DMS 273 (cell line): ENCODE data around the gene SNRPD2.
A peak's percentile ranks its signal among the peaks of the same experiment; 100 is the strongest.

Source experiments
- DNase-seq: peaks from one replicate; lab custom pipeline; 2025; ENCODE audit not compliant: unreplicated experiment; lab: John Stamatoyannopoulos, UW

Gene SNRPD2

GRCh38 chr19:45659096-45659729, 32.5 kb downstream of the SNRPD2 start:
- no peak for DNase-seq

GRCh38 chr19:45657520-45658167, 34.1 kb downstream of the SNRPD2 start:
- peak; percentile 47 for DNase-seq

DNA sequence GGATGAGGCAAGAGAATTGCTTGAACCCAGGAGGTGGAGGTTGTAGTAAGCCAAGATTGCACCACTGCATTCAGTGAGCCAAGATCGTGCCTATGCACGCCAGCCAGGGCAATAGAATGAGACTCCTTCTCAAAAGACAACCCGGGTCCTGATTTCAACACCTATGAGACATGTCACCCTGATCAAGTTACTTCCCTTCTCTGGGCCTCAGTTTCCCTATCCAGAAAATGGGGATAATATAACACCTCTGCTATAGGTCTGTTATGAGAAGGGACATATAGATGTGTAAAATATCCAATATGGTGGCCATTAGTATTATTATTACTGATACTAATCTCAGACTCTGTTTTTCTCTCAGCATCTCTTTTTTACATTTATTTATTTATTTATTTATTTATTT, 36.7 kb downstream of the SNRPD2 start:
- no peak for DNase-seq

DNA sequence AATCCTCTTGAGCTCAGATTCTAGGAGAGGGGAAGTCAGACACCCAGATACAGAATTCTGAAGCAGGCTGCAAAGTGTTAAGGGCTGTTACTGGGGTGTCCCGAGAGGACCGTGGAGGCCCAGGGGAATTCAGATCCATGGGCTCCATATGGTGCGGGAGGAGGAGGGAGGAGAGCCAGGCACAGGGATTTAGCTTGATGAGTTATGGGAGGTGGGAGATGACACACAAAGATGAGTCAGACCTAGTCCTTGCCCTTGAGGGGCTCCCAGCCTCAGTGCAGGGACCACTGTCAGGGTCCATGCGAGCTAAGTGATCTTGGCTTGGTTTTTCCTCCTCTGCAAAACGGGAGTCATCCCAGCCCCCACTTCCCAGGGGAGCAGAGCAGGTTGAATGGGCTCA, 38.1 kb downstream of the SNRPD2 start:
- DNase-seq, result peak; percentile 76

GRCh38 chr19:45650722-45651121, 41.0 kb downstream of the SNRPD2 start:
- DNase-seq, result no peak

DNA sequence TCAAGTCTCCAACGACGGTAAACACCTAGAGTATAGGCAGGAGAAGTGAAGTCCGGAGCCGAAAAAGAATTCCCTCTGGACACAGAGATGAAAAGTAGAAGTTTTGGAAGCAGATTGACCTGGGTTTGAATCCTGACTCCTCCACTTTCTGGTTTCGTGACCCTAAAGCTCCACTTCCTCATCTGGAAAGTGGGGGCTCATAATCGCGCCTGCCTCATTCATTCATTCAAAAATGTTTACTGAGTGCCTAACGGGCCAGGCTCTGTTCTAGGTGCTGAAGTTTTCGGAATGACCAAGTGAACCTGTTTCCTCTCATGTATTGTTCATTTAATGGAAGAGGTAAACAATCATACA, 45.4 kb downstream of the SNRPD2 start:
- DNase-seq, result no peak

- peak; percentile 98 for DNase-seq
These were observed 46.0 kb downstream of the SNRPD2 start for GRCh38 chr19:45645631-45646344.

DNA sequence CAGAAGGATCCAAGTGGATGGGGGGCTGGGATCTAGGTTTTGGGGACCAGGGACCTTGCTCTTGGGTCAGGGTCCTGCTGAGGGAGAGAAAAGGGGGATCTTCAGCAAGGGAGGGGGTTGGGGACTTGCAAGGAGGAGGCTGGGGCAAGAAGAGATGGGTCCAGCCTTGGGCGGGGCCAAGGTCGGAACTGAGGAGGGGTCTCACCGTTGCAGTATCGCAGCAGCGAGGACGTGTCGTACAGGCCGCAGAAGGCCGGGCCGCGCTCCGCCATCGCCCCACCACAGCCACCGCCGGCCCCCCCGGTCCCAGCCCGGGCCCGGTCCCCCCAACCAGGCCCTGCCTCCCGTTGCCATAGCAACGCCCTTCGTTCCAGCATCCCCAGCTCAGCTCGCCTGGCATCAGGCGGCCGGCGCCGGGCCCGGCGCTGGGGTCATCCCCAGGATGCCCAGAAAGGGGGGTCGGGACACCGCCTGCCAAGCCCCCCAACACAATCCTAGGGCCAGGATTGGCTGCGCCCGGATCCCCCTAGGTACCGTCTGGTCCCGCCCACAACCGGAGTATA, 46.6 kb downstream of the SNRPD2 start:
- DNase-seq, result peak; percentile 92

- peak; percentile 76 for DNase-seq
These were observed 47.6 kb downstream of the SNRPD2 start for GRCh38 chr19:45643927-45644771.

GRCh38 chr19:45643024-45643926, 48.5 kb downstream of the SNRPD2 start:
- peak; percentile 93 for DNase-seq

GRCh38 chr19:45641274-45642105, 50.3 kb downstream of the SNRPD2 start:
- peak; percentile 85 for DNase-seq

GRCh38 chr19:45640849-45641273, 50.9 kb downstream of the SNRPD2 start:
- DNase-seq, result peak; percentile 58

DNA sequence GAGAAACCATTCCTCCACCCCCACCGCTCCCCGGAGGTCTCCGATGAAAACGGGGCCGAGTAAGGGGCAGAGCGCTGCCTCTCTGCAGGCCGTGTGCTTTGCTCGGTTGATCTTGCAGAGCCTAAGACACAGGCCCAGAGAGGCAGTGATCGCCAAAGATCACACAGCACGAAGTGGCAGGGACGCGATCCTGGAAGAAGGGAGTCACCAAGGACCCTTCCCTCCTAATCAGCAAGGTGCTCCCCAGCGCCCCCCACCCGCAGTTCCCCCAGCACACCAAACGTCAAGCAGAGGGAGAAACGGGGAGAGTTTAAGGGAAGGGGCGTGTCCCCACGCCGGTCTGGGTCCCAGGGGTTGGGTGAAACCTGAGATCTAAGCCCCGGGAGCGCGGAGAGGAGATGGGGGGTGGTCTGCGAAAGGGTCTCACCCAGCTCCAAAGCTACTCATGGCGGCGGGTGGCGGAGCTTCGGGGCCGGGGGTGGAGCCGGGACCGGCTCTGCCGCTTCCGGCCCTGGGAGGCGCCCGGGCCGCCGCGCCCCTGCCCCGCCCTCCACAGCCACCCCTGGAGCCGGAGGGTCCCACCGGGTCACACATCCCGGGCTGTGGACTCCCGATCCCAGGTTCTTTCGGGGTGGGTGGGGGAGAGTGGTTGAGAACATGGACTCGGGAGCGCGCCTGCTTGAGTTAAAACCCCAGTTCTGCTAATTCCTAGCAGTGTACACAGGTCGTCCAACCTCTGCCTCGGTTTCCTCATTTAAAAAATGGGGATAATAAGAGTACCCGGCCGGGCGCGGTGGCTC, 52.6 kb downstream of the SNRPD2 start, which contains the start of gene EML2:
EML2 (minus strand) TSS at position 468 of the 800 bp plus-strand sequence; CDS start at position 447, 21 bp downstream.
- peak; percentile 80 for DNase-seq

- no peak for DNase-seq
These were observed 53.7 kb downstream of the SNRPD2 start for GRCh38 chr19:45637890-45638667.
